Measurements from ENCODE around the gene ELOA. TPM values are rescaled to one million over a fixed set of nuclear protein-coding genes. Genes with fewer than 3 reads are reported as not detected.

Gene ELOA
- total and polyA plus RNA-seq, 2 of the 13 experiments (the other 11 are each of a cell fraction or from before 2014, with no cell fraction given) = 14.2 to 28.5 TPM

- TF ChIP-seq HIVEP1 (CRISPR knock-in tag; IDR thresholded peaks at IDR 0.05) (peak; percentile 32; the same call in 1 of the 2 replicates), ZBTB34 (CRISPR knock-in tag; IDR thresholded peaks at IDR 0.05) (peak; percentile 59; the same call in 1 of the 2 replicates), ZNF747 (CRISPR knock-in tag; IDR thresholded peaks at IDR 0.05; ENCODE audit: borderline replicate concordance) (no peak), ZNF30 (CRISPR knock-in tag; IDR thresholded peaks at IDR 0.05) (0 out of 2 replicates have a peak, but pooled peaks have one; percentile 49), ZBTB1 (CRISPR knock-in tag; IDR thresholded peaks at IDR 0.05; ENCODE audit: borderline replicate concordance) (no peak), ISX (CRISPR knock-in tag; conservative IDR thresholded peaks at IDR 0.05) (peak; percentile 84; the same call in 1 of the 2 replicates), REXO4 (CRISPR knock-in tag; IDR thresholded peaks at IDR 0.05; ENCODE audit: borderline replicate concordance) (no peak), E2F1 (CRISPR knock-in tag; IDR thresholded peaks at IDR 0.05) (peak; percentile 66; the same call in 1 of the 2 replicates), ZNF253 (CRISPR knock-in tag; IDR thresholded peaks at IDR 0.05; ENCODE audit: borderline replicate concordance) (no peak), HNRNPLL (IDR thresholded peaks at IDR 0.05; ENCODE audit: low read depth, low read length, poor library complexity, severe bottlenecking) (peak; percentile 84), ZNF382 (CRISPR knock-in tag; IDR thresholded peaks at IDR 0.05; ENCODE audit: borderline replicate concordance) (no peak), CEBPZ (IDR thresholded peaks at IDR 0.05; ENCODE audit: low read length) (no peak), MATR3 (CRISPR knock-in tag; IDR thresholded peaks at IDR 0.05) (no peak), ZNF740 (CRISPR knock-in tag; IDR thresholded peaks at IDR 0.05) (peak; percentile 7; the same call in 1 of the 2 replicates), ZNF772 (CRISPR knock-in tag; IDR thresholded peaks at IDR 0.05) (peak; percentile 41; the same call in 1 of the 2 replicates), SIN3A (IDR thresholded peaks at IDR 0.05; ENCODE audit: borderline replicate concordance, low read depth, low read length) (peak; percentile 65; the same call in 1 of the 2 replicates), HHEX (CRISPR knock-in tag; IDR thresholded peaks at IDR 0.05) (no peak), HOXA9 (CRISPR knock-in tag; IDR thresholded peaks at IDR 0.05; ENCODE audit: borderline replicate concordance) (peak; percentile 40; the same call in 1 of the 2 replicates), TEF (CRISPR knock-in tag; IDR thresholded peaks at IDR 0.05) (no peak; the same call in 1 of the 2 replicates)
These were observed 34.9 kb downstream of the ELOA start, which contains the start of gene PITHD1 (continued) for GRCh38 chr1:23777979-23778814.
